Osteoblast (primary cell): Measurements from ENCODE around the gene TMEM74B. TPM values are rescaled to one million over a fixed set of nuclear protein-coding genes. Genes with fewer than 3 reads are reported as not detected.
A peak's percentile ranks its signal among the peaks of the same experiment; 100 is the strongest.

ENCODE experiments used
- DNase-seq: peaks from one replicate; pipeline ENCODE4 v3.0.0; 2011; ENCODE audit warnings: low spot score, mixed read lengths; ENCODE audit not compliant: insufficient read length; ENCODE audit errors: missing footprints
- H2AFZ ChIP-seq: 2 replicates; pipeline ENCODE4 v1.6.0; 2011; ENCODE audit warnings: mild to moderate bottlenecking, low read length
- H3K27ac ChIP-seq: 2 replicates; pipeline ENCODE4 v1.5.1; 2011; ENCODE audit warnings: mild to moderate bottlenecking, low read depth, low read length, moderate library complexity
- H3K27me3 ChIP-seq: 2 replicates; pipeline ENCODE4 v1.6.0; 2012; ENCODE audit warnings: mild to moderate bottlenecking, control low read depth, inconsistent platforms, low read length, moderate library complexity; ENCODE audit not compliant: insufficient read depth
- H3K36me3 ChIP-seq: 2 replicates; pipeline ENCODE4 v1.5.1; 2011; ENCODE audit warnings: mild to moderate bottlenecking, low read length, control low read depth, moderate library complexity; ENCODE audit not compliant: insufficient read depth
- H3K4me1 ChIP-seq: 2 replicates; pipeline ENCODE4 v1.5.1; 2011; ENCODE audit warnings: mild to moderate bottlenecking, low read length, control low read depth, moderate library complexity; ENCODE audit not compliant: insufficient read depth
- H3K4me2 ChIP-seq: 2 replicates; pipeline ENCODE4 v1.6.0; 2011; ENCODE audit warnings: mild to moderate bottlenecking, low read length; ENCODE audit not compliant: insufficient read depth
- H3K4me3 ChIP-seq: fragments of 200-600 bp; sonication (generic); 3 replicates; pipeline ENCODE4 v1.5.1; 2012; ENCODE audit warnings: mild to moderate bottlenecking, low read length, inconsistent platforms; ENCODE audit not compliant: insufficient read depth
- H3K79me2 ChIP-seq: 2 replicates; pipeline ENCODE4 v1.6.0; 2012; ENCODE audit warnings: mild to moderate bottlenecking, low read length, control low read depth, inconsistent platforms; ENCODE audit not compliant: insufficient read depth
- H3K9me3 ChIP-seq: 2 replicates; pipeline ENCODE4 v1.5.1; 2011; ENCODE audit warnings: low read depth, low read length, control low read depth
- H4K20me1 ChIP-seq: 2 replicates; pipeline ENCODE4 v1.6.0; 2012; ENCODE audit warnings: mild to moderate bottlenecking, low read length, control low read depth; ENCODE audit not compliant: insufficient read depth
- total RNA-seq: library from RNA; depleted of rRNA; stranded (reverse); fragments of >200 nt; gene quantifications from 2 replicates; pipeline ENCODE4 v1.2.3, GENCODE V29; 2012
- TF ChIP-seq, protein P1 (sequence below): IDR thresholded peaks from 2 replicates; pipeline ENCODE4 v1.5.1; 2011; ENCODE audit warnings: mild to moderate bottlenecking, low read depth, low read length, moderate library complexity; ENCODE audit errors: extremely low read depth

TMEM74B gene
- total RNA-seq, 1 donor = not detected

DNA sequence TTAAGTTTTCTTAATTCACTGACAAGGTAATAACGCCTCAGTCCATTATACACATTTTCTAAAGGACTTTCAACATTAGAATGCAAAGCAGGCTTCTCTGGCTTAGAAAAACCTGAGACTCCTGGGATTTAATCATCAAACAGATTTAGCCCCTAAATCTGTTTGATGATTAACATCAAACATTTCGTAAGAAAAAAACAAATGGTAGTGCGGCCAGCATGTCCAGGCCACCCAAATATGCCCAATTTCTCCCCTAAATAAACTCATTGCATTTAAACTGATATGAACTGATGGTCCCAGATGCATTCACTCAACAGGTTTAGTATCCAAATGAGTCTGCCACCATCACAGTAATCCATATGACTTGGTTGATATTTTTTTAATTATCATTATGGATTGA lies 6.2 kb downstream of the TMEM74B start:
- Histone ChIP-seq H3K36me3 (no peaks in the 10 kb centered on the region), H3K4me1 (no peaks in the 10 kb centered on the region), H3K9me3 (no peaks in the 10 kb centered on the region), H3K27ac (no peak overlapping the region), H3K4me3 (no peak overlapping the region), H3K4me2 (no peak overlapping the region), H4K20me1 (peaks cover 5% of the 10 kb centered on the region), H3K27me3 (peaks cover 8% of the 10 kb centered on the region), H2AFZ (no peak overlapping the region), H3K79me2 (no peaks in the 10 kb centered on the region)
- DNase-seq = no peak
- TF ChIP-seq, protein P1, sequence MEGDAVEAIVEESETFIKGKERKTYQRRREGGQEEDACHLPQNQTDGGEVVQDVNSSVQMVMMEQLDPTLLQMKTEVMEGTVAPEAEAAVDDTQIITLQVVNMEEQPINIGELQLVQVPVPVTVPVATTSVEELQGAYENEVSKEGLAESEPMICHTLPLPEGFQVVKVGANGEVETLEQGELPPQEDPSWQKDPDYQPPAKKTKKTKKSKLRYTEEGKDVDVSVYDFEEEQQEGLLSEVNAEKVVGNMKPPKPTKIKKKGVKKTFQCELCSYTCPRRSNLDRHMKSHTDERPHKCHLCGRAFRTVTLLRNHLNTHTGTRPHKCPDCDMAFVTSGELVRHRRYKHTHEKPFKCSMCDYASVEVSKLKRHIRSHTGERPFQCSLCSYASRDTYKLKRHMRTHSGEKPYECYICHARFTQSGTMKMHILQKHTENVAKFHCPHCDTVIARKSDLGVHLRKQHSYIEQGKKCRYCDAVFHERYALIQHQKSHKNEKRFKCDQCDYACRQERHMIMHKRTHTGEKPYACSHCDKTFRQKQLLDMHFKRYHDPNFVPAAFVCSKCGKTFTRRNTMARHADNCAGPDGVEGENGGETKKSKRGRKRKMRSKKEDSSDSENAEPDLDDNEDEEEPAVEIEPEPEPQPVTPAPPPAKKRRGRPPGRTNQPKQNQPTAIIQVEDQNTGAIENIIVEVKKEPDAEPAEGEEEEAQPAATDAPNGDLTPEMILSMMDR = no peak

DNA sequence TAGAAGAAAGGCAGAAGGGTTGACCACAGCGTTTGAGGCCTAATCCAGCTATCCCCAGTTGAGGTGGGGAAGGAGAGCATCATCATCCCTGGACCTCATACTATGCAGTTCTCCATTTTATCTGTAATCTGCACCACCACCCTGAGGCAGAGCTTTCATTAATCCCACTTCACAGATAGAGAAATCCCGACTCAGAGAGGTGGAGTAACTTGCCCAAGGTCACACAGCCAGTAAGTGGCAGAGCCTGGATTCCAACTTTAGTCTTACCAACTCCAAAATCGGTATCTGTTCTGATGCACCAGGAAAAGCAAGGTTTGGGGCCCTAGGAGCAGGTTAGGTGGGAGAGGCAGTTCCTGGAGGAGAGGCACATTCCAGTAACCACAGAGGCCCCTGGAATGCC lies 6.7 kb downstream of the TMEM74B start:
- H2AFZ ChIP-seq = no peak overlapping the region
- H3K27ac ChIP-seq = no peak overlapping the region
- DNase-seq = no peak
- H3K4me3 ChIP-seq = no peak overlapping the region
- no peaks in the 10 kb centered on the region for H3K36me3 ChIP-seq
- TF ChIP-seq, protein P1 = no peak
- peaks cover 3% of the 10 kb centered on the region for H3K27me3 ChIP-seq
- no peaks in the 10 kb centered on the region for H3K4me1 ChIP-seq
- no peak overlapping the region for H3K4me2 ChIP-seq
- no peaks in the 10 kb centered on the region for H3K9me3 ChIP-seq
- peaks cover 6% of the 10 kb centered on the region for H4K20me1 ChIP-seq
- no peaks in the 10 kb centered on the region for H3K79me2 ChIP-seq

DNA sequence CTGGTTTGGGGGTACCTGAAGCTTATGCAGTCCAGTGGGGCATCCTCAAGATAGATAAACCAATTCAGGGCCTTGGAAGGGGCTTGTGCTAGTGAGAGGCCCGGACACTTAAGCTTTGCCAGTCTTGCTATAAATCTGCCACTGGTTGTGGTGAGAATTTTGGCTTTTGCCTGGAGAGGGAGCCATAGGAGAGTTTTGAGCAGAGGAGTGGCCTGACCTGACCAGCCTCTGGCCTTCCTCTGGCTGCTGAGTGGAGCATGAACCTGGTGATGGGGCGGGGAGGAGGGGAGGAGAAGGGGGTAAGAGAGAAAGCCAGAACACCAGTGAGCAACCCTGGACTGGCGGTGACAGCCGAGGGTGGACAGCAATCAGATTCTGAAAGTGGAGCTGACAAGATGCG lies 7.1 kb downstream of the TMEM74B start:
- H3K36me3 ChIP-seq = no peaks in the 10 kb centered on the region
- H4K20me1 ChIP-seq = peaks cover 8% of the 10 kb centered on the region
- no peaks in the 10 kb centered on the region for H3K79me2 ChIP-seq
- H3K27ac ChIP-seq = no peak overlapping the region
- no peaks in the 10 kb centered on the region for H3K27me3 ChIP-seq
- no peaks in the 10 kb centered on the region for H3K9me3 ChIP-seq
- H3K4me3 ChIP-seq = no peak overlapping the region
- H2AFZ ChIP-seq = no peak overlapping the region
- no peak overlapping the region for H3K4me2 ChIP-seq
- peak; percentile 73 for DNase-seq
- TF ChIP-seq, protein P1 = peak; percentile 19
- H3K4me1 ChIP-seq = no peaks in the 10 kb centered on the region

DNA sequence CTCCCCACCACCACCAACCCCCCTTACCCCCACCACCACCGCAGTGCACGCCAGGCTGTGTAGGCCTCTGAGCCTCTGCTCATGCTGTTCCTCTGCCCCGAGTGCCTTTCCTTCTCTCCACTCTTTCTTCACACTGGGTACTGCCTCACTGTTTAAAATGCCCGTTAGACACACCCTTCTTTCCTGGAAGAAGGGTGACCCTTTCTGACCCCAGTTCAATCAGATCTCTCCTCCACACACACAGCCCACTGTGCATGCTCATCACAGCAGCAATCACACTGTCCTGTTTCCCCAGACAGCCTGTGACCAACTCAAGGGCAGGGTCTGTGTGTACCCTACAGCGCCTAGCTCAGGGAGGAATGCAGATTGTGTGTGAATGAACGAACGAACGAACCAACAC lies 10.0 kb downstream of the TMEM74B start:
- TF ChIP-seq, protein P1 = no peak
- no peak overlapping the region for H3K4me2 ChIP-seq

More for the DNA sequence above, 10.0 kb downstream of the TMEM74B start:
- H3K9me3 ChIP-seq = no peaks in the 10 kb centered on the region
- no peak overlapping the region for H3K4me3 ChIP-seq
- peaks cover 22% of the 10 kb centered on the region for H4K20me1 ChIP-seq
- no peaks in the 10 kb centered on the region for H3K27me3 ChIP-seq
- H3K79me2 ChIP-seq = no peaks in the 10 kb centered on the region
- no peaks in the 10 kb centered on the region for H3K4me1 ChIP-seq
- H3K27ac ChIP-seq = no peak overlapping the region
- DNase-seq = no peak
- H2AFZ ChIP-seq = no peak overlapping the region
- peaks cover 7% of the 10 kb centered on the region for H3K36me3 ChIP-seq
